CD14-positive monocyte (primary cell): ENCODE measurements around the gene MAMLD1. TPM values are rescaled to one million over a fixed set of nuclear protein-coding genes. Genes with fewer than 3 reads are reported as not detected.

Experiments
- DNase-seq, 3 donors: peaks; one replicate each; pipeline ENCODE4 v3.0.0-alpha.2; 2011 to 2022
- H2AFZ ChIP-seq: 2 replicates; pipeline ENCODE4 v1.6.0; 2012; ENCODE audit warnings: mild to moderate bottlenecking, low read depth, low read length, inconsistent platforms; ENCODE audit not compliant: insufficient read depth, poor library complexity, severe bottlenecking
- H3K27ac ChIP-seq, 2 donors: 1 replicate in 1 of 2; 2 replicates in 1 of 2; pipeline ENCODE4 v1.5.1; 2012 to 2013; ENCODE audit warnings: low read length in 2 of 2, control low read depth in 1 of 2, inconsistent platforms in 1 of 2, low read depth in 1 of 2, mild to moderate bottlenecking in 1 of 2
- H3K27me3 ChIP-seq, 2 donors: one replicate each; pipeline versions ENCODE4 v1.6.0 to v1.6.1; 2011 to 2013; ENCODE audit warnings: low read length in 2 of 2; ENCODE audit not compliant: control insufficient read depth in 2 of 2, insufficient read depth in 2 of 2
- H3K36me3 ChIP-seq, 2 donors: replicated peaks in 1 of 2; 1 replicate in 1 of 2; 2 replicates in 1 of 2; pipeline versions ENCODE4 v1.5.1 to v1.6.1; 2012 to 2013; ENCODE audit warnings: low read length in 2 of 2, control low read depth in 1 of 2, inconsistent platforms in 1 of 2, mild to moderate bottlenecking in 1 of 2; ENCODE audit not compliant: insufficient read depth in 2 of 2, control insufficient read depth in 1 of 2
- H3K4me1 ChIP-seq, 2 donors: 1 replicate in 1 of 2; 2 replicates in 1 of 2; pipeline versions ENCODE4 v1.5.1 to v1.6.1; 2012 to 2013; ENCODE audit warnings: low read length in 2 of 2, control low read depth in 1 of 2, inconsistent platforms in 1 of 2, mild to moderate bottlenecking in 1 of 2, moderate library complexity in 1 of 2; ENCODE audit not compliant: insufficient read depth in 2 of 2, control insufficient read depth in 1 of 2
- H3K4me2 ChIP-seq: replicated peaks from 2 replicates; pipeline ENCODE3; 2012; ENCODE audit warnings: low read length, moderate library complexity, mild to moderate bottlenecking; ENCODE audit not compliant: poor library complexity, severe bottlenecking; ENCODE audit errors: extremely low read depth
- H3K4me3 ChIP-seq, 3 experiments: fragments of 200-600 bp in 1 of 3; sonication (generic) in 1 of 3; replicated peaks in 1 of 3; 1 replicate in 2 of 3; 2 replicates in 1 of 3; pipeline ENCODE4 v1.5.1; 2011 to 2013; ENCODE audit warnings: low read length in 3 of 3, mild to moderate bottlenecking in 3 of 3, control low read depth in 2 of 3, low read depth in 2 of 3, inconsistent platforms in 1 of 3, moderate library complexity in 1 of 3
- H3K79me2 ChIP-seq: 2 replicates; pipeline ENCODE4 v1.6.0; 2012; ENCODE audit warnings: mild to moderate bottlenecking, control low read depth, inconsistent platforms, low read length, moderate library complexity; ENCODE audit not compliant: insufficient read depth
- H3K9ac ChIP-seq: 2 replicates; pipeline ENCODE4 v1.6.0; 2017; ENCODE audit warnings: low read length, mild to moderate bottlenecking; ENCODE audit not compliant: insufficient read depth, poor library complexity, severe bottlenecking
- H3K9me3 ChIP-seq, 2 donors: replicated peaks in 1 of 2; 1 replicate in 1 of 2; 2 replicates in 1 of 2; pipeline versions ENCODE4 v1.5.1 to v1.6.1; 2012 to 2013; ENCODE audit warnings: low read length in 2 of 2, control low read depth in 1 of 2; ENCODE audit not compliant: control insufficient read depth in 1 of 2, insufficient read depth in 1 of 2
- H4K20me1 ChIP-seq: 2 replicates; pipeline ENCODE4 v1.6.0; 2012; ENCODE audit warnings: mild to moderate bottlenecking, low read length, control low read depth, moderate library complexity; ENCODE audit not compliant: insufficient read depth
- H3K27ac Mint-ChIP-seq, 7 donors: one replicate each; pipeline ENCODE4 v1.8.0; 2020; ENCODE audit warnings: mild to moderate bottlenecking in 7 of 7, mixed read lengths in 7 of 7, moderate library complexity in 6 of 7, inconsistent platforms in 2 of 7
- H3K27me3 Mint-ChIP-seq, 3 donors: one replicate each; pipeline ENCODE4 v1.8.0; 2021 to 2022; ENCODE audit warnings: low read depth in 3 of 3, mild to moderate bottlenecking in 3 of 3, mixed read lengths in 3 of 3, moderate library complexity in 3 of 3, inconsistent platforms in 1 of 3
- H3K36me3 Mint-ChIP-seq, 2 donors: one replicate each; pipeline ENCODE4 v1.8.0; 2020; ENCODE audit warnings: mixed read lengths in 2 of 2, inconsistent platforms in 1 of 2, mild to moderate bottlenecking in 1 of 2
- H3K4me1 Mint-ChIP-seq: one replicate; pipeline ENCODE4 v1.8.0; 2020; ENCODE audit warnings: mild to moderate bottlenecking, mixed read lengths
- H3K4me3 Mint-ChIP-seq, 2 donors: one replicate each; pipeline ENCODE4 v1.8.0; 2020; ENCODE audit warnings: mild to moderate bottlenecking in 2 of 2, mixed read lengths in 2 of 2, moderate library complexity in 1 of 2
- H3K9me3 Mint-ChIP-seq, 7 donors: one replicate each; pipeline ENCODE4 v1.8.0; 2020 to 2022; ENCODE audit warnings: mixed read lengths in 7 of 7, mild to moderate bottlenecking in 6 of 7, moderate library complexity in 6 of 7, inconsistent platforms in 2 of 7
- CTCF ChIP-seq: fragments of 200-600 bp; IDR thresholded peaks from one replicate; pipeline ENCODE4 v1.8.0; 2022; ENCODE audit warnings: antibody characterized with exemption, mild to moderate bottlenecking
- WGBS: methylation state at CpG from one replicate; pipeline ENCODE4 v1.1.5; 2013; ENCODE audit warnings: missing lambda C conversion rate; ENCODE audit not compliant: insufficient coverage; 5-methylcytosine and 5-hydroxymethylcytosine counted together
- intact Hi-C, 2 donors: fragments of 100-400 bp; cut with micrococcal nuclease; formaldehyde crosslinking; loops; one replicate each; pipeline versions ENCODE4 v1.15.0 to v1.15.1; 2023
- polyA plus RNA-seq, 3 donors: library from polyadenylated mRNA; depleted of rRNA in 1 of 3; unstranded in 2 of 3; stranded (reverse) in 1 of 3; fragments of 300-500 nt in 2 of 3; fragments of >200 nt in 1 of 3; fragmentation: Illumina TruSeq in 2 of 3; gene quantifications; 1 replicate in 2 of 3; 2 replicates in 1 of 3; pipeline ENCODE4 v1.2.3, GENCODE V29; 2012 to 2021

Gene MAMLD1
- polyA plus RNA-seq, 3 donors, result not detected

GRCh38 chrX:150316564-150316963 is 46.6 kb upstream of the MAMLD1 start:
- Histone ChIP-seq H3K27me3 (no peaks in the 10 kb centered on the region), H3K36me3 (no peaks in the 10 kb centered on the region), H3K79me2 (no peaks in the 10 kb centered on the region), H2AFZ (no peak overlapping the region), H3K9ac (no peak overlapping the region), H3K9me3 (no peaks in the 10 kb centered on the region), H3K4me3 (no peak overlapping the region), H3K27ac (no peak overlapping the region), H3K4me1 (no peaks in the 10 kb centered on the region), H3K4me2 (no peak overlapping the region), H4K20me1 (no peaks in the 10 kb centered on the region)
- intact Hi-C loops, result no loop called here
- TF ChIP-seq CTCF, result no peak
- Mint-ChIP-seq H3K4me3 (no peak overlapping the region), H3K9me3 (peaks cover 0 to 8% (median 0%) of the 10 kb centered on the region in 7 donors), H3K4me1 (no peaks in the 10 kb centered on the region), H3K27ac (no peak overlapping the region), H3K27me3 (peaks cover 1 to 6% (median 4%) of the 10 kb centered on the region in 3 donors), H3K36me3 (no peaks in the 10 kb centered on the region)
- no peak for DNase-seq
- WGBS, result no CpG with 5 or more reads among the region's 3 CpGs

GRCh38 chrX:150323020-150323419 is 40.1 kb upstream of the MAMLD1 start:
- Histone ChIP-seq H3K27ac (no peak overlapping the region), H3K4me1 (no peaks in the 10 kb centered on the region), H3K4me2 (no peak overlapping the region), H3K79me2 (no peaks in the 10 kb centered on the region), H3K36me3 (no peaks in the 10 kb centered on the region), H4K20me1 (no peaks in the 10 kb centered on the region), H3K27me3 (no peaks in the 10 kb centered on the region), H2AFZ (no peak overlapping the region), H3K4me3 (no peak overlapping the region), H3K9me3 (no peaks in the 10 kb centered on the region), H3K9ac (no peak overlapping the region)
- Mint-ChIP-seq H3K4me3 (no peak overlapping the region), H3K27me3 (peaks cover 0 to 2% (median 0%) of the 10 kb centered on the region in 3 donors), H3K36me3 (no peaks in the 10 kb centered on the region), H3K9me3 (peaks cover 1 to 11% (median 3%) of the 10 kb centered on the region in 7 donors), H3K4me1 (peaks cover 8% of the 10 kb centered on the region), H3K27ac (no peak overlapping the region)
- TF ChIP-seq CTCF, result no peak
- intact Hi-C loops, result no loop called here
- DNase-seq, result no peak
